Glomerular endothelial cell (primary cell): ENCODE results near the gene ACAD10. TPM values are rescaled to one million over a fixed set of nuclear protein-coding genes. Genes with fewer than 3 reads are reported as not detected.
"Not testable (repeated sequence)": the region's sequence is repeated elsewhere in the genome, so short reads cannot be mapped to it uniquely, and the experiment has no call there.

Source experiments
- DNase-seq: peaks from one replicate; pipeline ENCODE4 v3.0.0-alpha.2; 2011; ENCODE audit warnings: low read depth, low spot score; ENCODE audit errors: extremely low read depth
- total RNA-seq: library from RNA; depleted of rRNA; stranded (reverse); fragments of >200 nt; gene quantifications from 2 replicates; pipeline ENCODE4 v1.2.3, GENCODE V29; 2015

ACAD10 gene
- total RNA-seq, 1 donor from 2014 or later: 18.9 TPM

DNA sequence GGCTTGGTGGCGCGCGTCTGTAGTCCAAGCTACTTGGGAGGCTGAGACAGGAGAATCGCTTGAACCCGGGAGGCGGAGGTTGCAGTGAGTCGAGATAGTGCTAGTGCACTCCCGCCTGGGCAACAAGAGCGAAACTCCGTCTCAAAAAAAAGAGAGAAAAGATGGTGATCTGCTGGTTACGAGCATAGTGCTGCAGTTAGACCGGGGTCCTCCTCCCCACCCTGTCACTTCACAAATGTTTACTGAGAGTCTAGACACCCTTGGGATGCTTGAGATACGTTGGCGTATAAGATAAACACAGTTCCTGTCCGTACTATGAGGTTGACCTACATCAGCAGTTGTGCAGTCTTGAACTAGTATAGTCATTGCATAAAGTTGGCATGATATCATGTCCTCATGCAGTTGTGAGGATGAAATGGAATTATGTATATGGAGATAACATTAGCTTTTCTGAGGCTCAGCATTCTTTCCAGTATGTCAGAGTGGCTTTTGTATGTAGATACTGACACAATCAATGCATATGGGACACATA is 787 bp downstream of the ACAD10 start:
- DNase-seq: no peak

DNA sequence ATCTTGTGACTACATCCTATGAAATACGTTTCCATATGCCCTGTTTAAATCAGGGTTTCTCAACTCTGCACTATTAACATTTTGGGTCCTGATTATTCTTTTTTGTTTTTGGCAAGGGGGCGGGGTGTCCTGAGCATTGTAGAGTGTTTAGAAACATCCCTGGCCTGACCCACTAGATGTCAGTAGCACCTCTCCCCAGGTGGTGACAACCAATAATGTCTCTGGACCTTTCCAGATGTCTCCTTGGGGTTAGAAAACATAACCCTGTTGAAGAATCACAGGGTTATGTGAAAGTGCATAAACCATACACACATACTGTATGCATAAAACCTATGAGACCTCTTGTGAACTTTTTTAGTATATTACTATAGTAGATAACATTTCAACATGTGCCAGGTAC is 1.4 kb downstream of the ACAD10 start:
- no peak for DNase-seq

DNA sequence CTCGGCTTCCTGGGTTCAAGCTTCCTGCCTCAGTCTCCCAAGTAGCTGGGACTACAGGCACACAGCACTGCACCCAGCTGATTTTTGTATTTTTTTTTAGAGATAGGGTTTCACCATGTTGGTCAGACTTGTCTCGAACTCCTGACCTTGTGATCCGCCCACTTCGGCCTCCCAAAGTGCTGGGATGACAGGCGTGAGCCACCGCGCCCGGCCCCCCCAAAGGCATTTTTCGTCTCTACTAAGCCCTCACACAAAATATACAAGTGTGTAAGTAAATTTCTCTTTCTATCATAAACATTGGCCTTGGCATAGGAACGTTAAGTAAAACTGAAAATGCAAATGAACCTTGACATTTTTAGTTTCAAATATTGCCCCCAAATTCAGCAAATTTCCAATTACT is 2.1 kb downstream of the ACAD10 start:
- no peak for DNase-seq

DNA sequence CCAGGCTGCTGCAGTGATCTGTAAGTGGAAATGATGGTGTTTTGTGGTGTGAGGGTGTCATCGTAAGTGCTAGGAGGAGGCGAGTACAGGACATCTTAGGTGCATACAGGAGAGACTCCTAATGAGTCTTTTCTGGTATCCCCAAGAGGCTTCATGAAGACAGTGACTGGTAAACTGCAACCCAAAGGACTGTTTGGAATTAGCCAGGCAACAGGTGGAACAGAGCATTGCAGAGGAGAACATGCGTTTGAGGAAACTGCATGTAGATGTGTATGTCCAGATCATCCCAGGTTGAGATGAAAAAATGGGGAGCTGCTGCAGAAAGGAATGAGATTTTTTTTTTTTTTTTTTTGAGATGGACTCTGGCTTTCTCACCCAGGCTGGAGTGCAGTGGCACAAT is 5.4 kb downstream of the ACAD10 start:
- DNase-seq: no peak

DNA sequence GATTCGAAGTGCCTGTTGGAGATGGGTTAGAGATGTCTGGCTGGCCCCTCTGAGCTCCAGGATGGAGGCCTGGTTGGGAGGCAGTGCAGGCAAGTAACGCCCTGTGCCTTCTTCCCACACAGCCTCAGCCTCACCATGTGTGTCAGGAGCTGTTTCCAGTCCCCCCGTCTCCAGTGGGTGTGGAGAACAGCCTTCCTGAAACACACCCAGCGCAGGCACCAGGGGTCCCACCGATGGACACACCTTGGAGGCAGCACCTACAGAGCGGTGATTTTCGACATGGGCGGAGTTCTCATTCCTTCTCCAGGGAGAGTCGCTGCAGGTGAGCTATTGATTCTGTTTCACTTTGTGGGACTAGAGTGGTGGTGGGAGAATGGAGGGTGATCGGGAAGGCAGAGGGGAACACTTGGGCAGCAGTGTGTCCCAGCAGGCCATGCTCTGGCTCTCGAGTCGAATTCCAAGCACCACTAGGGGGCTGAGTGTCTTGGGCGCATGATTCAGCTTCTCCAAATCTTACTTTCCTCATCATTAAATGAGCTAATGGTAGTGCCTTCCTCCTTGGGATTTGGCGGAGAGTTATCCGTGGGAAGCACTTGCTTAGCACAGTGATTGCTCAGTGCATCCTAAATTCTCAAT is 6.8 kb downstream of the ACAD10 start:
- DNase-seq: no peak

DNA sequence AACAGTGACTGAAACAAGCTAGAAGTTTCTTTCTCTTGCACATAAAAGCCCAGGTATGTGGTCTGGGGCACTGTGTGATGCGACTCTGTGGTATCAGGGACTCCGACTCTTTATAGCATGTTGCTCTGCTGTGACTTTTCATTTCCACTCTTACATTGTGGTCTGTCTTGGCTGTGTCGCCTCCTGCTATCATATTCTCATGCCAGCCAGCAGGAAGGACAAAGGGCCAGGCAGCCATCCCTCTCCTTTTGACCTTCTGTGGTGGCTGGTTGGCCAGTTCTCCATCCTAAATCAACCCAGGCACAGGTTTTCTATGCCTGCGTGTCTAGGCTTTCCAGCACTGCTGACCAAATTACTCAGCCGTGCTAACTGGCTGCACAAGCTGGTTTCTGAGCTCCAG is 8.0 kb downstream of the ACAD10 start:
- no peak for DNase-seq

DNA sequence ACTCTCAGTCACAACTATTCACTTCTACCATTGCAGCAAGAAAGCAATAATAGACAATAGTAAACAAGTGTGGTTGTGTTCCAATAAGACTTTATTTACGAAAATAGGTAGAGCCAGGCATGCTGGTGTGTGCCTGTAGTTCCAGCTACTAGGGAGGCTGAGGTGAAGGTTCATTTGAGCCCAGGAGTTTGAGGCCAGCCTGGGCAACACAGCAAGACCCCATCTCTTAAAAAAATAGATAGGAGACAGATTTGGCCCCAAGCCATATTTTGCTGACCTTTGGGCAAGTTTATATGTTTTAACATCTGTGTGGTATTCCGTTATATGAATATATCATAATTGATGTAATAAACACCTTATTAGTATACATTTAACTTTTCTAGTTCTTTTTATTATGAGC is 14.1 kb downstream of the ACAD10 start:
- DNase-seq: no peak

DNA sequence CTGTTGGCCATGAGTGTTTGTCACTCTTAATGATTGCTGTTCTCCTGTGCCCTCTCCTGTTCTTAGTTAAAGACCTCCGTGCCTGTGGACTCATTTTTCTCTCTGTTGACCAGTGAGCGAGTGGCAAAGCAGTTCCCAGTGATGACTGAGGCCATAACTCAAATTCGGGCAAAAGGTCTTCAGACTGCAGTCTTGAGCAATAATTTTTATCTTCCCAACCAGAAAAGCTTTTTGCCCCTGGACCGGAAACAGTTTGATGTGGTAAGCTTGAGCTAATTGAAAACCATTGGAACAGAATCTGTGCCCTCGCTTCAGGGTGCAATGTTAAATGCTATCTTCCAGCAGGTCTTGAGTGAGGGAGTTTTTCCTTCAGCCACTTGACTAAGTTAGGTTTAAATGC is 19.8 kb downstream of the ACAD10 start:
- no peak for DNase-seq

DNA sequence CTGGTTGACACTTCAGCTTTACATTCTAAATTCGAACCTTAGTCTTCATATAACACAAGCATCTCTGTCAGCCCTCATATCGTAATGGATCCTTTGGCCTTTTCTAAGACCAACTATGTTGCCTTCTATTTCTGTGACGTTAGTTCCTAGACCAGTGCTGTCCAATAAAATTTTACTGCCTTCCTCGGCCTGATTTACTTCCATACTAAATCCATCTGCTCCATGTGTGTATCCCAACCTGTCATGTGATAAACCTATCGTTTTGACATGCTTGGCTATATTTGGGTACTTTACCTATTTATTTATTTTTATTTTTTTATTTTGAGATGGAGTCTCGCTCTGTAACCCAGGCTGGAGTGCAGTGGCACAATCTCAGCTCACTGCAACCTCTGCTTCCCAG is 20.3 kb downstream of the ACAD10 start:
- no peak for DNase-seq

DNA sequence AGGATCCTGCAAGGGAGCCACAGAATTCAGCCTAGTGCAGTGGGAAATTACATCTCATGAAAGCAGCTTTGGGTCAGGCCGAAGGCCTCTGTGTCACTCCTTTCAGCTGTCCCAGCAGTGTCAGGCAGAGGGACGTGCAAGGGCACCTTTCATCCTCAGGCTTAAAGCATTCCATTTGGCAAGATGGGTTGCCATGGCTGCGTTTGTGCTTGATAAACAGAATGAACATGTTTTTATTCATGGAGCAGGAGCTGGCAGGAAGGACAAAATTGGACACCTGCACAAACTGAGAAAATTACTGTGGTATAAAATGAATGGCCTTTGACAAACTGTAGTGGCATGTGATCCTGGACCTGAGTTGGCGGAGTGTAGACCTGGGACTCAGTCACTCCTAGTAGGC is 29.4 kb downstream of the ACAD10 start:
- DNase-seq: no peak

DNA sequence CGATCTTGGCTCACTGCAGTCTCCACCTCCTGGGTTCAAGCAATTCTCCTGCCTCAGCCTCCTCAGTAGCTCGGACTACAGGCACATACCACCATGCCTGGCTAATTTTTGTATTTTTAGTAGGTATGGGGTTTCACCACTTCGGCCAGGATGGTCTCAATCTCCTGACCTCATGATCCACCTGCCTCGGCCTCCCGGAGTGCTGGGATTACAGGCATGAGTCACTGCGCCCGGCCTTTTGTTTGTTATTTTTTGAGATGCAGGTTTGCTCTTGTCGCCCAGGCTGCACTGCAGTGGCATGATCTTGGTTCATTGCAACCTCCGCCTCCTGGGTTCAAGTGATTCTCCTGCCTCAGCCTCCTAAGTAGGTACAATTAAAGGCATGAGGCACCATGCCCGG is 33.5 kb downstream of the ACAD10 start:
- DNase-seq: not testable (repeated sequence)

DNA sequence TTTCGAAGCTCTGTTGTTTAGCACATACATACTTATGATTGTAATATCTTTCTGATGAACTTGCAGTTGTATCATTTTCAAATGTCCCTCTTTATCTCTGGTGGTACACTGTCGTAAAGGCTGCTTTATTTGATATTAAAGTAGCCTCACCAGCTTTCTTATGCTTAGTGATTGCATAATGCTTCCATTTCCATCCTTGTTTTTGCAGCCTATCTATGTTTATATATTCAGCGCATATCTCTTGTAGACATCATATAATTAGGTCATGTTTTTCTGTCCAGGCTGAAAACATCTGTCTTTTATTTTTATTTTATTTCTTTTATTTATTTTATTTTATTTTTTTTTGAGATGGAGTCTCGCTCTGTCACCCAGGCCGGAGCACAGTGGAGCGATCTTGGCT is 34.6 kb downstream of the ACAD10 start:
- no peak for DNase-seq

DNA sequence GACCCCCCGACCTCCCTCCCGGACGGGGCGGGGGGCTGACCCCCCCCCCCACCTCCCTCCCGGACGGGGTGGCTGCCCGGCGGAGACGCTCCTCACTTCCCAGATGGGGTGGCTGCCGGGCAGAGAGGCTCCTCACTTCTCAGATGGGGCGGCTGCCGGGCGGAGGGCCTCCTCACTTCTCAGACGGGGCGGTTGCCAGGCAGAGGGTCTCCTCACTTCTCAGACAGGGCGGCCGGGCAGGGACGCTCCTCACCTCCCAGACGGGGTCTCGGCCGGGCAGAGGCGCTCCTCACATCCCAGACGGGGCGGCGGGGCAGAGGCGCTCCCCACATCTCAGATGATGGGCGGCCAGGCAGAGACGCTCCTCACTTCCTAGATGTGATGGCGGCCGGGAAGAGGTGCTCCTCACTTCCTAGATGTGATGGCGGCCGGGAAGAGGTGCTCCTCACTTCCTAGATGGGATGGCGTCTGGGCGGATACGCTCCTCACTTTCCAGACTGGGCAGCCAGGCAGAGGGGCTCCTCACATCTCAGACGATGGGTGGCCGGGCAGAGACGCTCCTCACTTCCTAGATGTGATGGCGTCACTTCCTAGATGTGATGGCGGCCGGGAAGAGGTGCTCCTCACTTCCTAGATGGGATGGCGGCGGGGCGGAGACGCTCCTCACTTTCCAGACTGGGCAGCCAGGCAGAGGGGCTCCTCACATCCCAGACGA is 38.0 kb downstream of the ACAD10 start:
- not testable (repeated sequence) for DNase-seq

DNA sequence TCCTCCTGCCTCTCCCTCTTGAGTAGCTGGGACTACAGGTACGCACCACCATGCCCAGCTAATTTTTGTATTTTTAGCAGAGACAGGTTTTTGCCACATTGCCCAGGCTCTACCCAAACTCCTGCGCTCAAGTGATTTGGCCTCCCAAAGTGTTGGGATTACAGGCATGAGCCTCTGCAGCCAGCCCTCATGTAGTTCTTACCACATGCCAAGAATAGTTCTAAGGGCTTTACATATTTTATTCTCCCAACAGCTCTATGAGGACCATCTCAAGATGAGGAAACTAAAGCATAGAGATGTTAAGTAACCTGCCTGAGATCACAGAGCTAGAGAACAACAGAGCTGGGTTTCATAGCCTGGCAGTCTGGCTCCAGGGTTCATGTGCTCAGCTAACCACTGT is 42.9 kb downstream of the ACAD10 start:
- DNase-seq: no peak

DNA sequence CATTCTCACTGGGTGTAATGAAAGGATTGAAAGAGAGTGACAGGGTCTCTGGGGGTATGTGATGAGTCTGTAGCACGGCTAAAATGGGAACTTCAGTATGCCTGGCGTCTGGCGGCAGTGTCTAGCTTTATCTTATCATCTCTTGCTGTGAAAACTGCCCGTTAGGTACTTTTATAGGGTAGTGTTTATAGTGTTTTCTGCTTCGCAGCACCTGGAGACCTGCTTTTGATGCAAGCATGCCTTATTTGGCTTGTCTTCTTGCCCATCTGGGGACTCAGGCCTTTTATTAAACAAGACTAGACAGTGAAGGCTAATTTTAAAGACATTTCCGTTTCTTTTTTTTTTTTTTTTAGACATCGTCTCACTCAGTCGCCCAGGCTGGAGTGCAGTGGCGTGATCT is 44.6 kb downstream of the ACAD10 start:
- DNase-seq: no peak

DNA sequence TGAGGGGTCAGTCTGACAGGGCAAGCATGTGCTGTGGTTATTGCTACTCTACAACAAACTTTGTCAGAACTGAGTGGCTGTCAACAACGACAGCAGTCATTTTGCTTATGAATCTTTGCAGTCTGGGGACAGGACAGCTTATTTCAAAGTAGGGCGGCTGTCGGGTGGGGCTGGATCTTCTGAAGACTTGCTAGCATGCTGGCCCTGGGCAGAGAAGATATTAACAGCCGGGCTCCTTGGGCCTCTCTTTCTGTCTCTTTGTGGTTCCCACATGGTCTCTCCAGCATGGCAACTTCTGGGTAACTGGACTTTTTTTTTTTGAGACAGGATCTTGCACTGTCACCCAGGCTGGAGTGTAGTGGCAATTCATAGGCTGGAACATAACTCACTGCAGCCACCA is 46.9 kb downstream of the ACAD10 start:
- DNase-seq: no peak

DNA sequence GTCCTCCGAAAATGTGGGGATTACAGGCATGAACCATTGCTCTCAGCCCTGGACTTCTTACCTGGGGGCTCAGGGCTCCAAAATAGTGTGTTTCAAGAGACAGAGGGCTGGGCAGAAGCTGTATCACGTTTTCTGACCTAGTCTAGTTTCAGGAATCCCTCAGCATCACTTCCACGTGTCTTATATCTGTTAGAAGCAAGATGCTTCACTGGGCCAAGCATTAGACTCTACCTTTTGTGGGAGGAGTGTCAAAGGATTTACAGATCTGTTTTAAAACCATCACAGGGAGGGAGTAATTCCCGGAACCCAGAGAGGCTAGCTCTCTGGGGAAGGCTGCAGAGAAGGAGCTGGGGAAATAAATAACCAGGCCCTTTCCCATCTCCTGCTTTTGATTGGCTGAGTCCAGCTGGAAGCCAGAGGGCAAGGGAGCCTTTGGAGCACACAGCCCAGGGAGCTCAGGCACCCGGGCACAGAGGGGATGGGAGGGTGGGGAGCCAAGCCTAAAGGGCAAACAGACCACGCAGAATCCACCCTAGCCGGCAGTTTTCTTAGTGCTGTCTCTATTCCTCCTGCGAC is 47.6 kb downstream of the ACAD10 start:
- DNase-seq: no peak

DNA sequence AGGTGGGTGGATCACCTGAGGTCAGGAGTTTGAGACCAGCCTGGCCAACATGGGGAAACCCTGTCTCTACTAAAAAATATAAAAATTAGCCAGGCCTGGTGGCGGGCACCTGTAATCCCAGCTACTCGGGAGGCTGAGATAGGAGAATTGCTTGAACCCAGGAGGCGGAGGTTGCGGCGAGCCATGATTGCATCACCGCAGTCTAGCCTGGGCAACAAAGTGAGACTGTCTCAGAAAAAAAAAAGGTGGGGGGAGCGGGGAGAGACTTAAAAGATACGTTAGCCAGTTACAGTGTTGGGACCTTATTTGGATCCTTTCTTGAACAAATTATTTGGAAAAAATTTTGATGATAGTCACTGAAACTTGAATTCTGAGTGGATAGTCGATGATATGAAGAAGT is 53.7 kb downstream of the ACAD10 start:
- DNase-seq: not testable (repeated sequence)

DNA sequence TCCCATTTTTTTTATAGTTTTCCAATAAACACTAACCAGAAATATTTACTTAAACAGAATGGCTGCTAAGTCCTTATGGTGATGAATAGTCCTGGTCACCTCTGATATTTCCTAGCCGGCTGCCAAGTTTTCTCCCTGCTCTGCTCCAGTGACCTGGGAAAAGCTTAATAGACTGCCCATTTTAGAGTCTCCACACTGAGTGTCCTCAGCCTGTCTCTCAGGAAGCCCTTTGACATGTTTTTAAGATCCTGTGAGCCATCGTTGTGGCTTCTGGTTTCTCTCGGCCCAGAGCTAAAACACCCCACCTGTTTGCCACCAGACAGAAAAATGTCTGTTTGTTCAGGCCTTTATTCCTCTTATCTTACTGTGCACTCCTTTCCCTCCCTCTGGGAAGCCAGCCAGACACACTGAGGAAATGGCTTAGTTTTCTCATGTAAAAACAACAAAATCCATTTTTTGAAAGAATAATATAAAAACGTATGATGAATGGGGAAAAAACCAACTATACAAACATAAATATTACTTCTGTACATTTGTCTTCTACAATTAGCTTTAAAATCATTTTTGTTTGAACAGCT is 55.5 kb downstream of the ACAD10 start:
- DNase-seq: peak; percentile 76

DNA sequence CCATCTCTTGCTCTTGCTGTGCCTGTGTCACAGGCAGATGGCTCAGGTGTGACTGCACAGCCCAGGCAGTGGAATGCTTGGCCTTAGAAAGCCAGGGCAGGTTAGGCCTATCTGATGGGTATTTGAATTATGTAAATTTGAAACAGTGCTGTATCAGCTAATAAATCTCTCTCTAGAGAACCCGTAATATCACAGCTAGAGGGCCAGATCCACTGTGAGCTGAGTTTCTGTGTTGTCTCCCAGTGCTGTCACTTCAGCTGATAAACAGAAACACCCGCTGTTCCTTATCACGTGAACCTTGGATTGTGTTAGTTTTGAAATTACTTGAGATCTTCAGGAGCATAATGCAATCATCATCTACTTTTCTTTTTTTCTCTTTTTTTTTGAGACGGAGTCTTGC is 59.4 kb downstream of the ACAD10 start:
- no peak for DNase-seq

DNA sequence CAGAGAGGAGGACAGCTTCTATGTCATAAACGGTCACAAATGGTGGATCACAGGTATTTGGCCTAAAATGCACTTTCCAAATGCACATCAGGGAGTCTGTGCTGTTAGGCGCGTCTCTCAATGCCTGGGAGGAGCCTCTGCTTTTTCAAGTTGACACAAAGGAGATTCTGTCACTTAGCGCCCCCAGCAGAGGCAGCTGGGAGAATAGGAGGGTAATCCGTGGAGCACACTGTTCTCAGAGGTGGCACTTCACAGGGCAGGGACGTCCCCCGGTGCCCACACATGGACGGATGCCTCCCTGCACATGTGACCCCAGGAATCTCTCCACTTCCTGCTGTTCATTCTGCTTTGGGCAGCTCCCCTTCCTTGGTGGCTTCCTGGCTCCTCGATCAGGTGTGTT is 61.5 kb downstream of the ACAD10 start:
- DNase-seq: no peak

DNA sequence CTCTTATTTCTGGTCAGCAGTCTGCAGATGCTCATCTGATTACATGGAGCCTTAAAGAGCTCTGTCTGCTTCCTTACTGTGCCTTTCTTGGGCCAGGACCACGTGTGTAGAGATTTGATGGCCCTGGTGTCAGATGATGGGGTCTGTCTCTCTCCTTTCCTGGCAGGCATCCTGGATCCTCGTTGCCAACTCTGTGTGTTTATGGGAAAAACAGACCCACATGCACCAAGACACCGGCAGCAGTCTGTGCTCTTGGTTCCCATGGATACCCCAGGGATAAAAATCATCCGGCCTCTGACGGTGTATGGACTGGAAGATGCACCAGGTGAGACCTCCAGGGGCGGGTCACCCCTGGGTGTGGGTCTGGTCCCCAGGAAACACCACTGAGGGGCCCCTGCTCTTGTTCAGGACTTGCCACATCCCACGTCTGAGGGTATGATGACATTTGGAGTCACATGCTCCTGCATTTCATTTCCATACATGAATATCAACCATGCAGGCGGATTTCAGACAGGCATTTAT is 62.4 kb downstream of the ACAD10 start:
- no peak for DNase-seq
